Activated CD4-positive, alpha-beta T cell treated with anti-CD3 and anti-CD28 coated beads for 48 hours (primary cell): Measurements from ENCODE around the gene UGT2A3.
"Not testable (repeated sequence)": the region's sequence is repeated elsewhere in the genome, so short reads cannot be mapped to it uniquely, and the experiment has no call there.

Experiments used
- DNase-seq: peaks from one replicate; pipeline ENCODE4 v3.0.0-alpha.2; 2020

UGT2A3 gene

DNA sequence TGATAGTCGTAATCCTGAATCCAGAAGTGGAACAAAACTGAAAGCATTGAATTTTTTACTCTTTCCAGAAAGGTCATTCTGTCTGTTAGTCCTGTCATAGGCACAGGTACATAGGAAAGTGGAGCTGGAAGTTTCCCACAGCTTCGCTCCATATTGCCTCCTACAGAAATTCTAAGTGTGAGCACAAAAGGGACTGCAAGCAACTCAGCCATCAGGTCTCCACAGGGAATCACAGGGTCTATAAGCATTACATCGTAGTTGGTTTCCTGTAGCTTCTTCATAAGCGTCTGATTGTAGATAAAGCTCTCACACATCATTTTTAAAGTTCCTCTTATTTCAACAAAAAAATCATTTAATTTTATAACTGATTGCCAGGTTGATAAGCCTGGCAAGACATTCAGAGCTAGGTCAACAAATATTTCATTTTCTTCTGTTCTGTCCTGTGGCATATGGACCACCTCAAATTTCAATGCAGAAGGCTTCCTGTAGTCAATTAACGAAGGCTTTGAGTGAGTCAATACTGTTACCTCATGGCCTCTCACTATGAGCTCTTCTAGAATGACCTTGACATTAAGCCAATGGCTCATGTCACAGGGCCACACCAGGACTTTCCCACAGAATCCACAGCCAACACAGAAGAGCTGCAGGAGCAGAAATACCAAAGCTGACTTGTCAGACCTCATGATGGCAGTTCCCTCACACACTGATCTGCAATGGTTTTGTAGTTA, at the start of gene UGT2A3:
Gene UGT2A3, minus strand, starts transcription at position 727 of the 728 bp plus-strand sequence. Its CDS starts 44 bp downstream, at position 683.
- no peak for DNase-seq

GRCh38 chr4:68997040-68997439, 45.4 kb upstream of the UGT2A3 start:
- DNase-seq, result no peak

DNA sequence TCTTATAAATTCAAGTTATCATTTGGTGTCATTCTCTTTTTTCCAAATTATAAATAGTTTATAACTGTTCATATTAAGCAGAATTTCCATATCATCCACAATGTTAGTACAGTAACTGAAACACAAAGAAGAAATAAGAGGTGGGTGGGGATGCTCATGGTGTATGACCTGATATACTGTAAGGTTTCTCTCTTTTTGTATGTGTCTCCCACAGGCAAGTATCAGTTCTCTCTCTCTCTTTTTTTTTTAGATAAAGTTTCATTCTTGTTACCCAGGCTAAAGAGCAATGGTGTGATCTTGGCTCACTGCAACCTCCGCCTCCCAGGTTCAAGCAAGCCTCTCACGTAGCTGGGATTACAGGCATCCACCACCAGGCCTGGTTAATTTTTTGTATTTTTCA, 43.7 kb upstream of the UGT2A3 start:
- no peak for DNase-seq

DNA sequence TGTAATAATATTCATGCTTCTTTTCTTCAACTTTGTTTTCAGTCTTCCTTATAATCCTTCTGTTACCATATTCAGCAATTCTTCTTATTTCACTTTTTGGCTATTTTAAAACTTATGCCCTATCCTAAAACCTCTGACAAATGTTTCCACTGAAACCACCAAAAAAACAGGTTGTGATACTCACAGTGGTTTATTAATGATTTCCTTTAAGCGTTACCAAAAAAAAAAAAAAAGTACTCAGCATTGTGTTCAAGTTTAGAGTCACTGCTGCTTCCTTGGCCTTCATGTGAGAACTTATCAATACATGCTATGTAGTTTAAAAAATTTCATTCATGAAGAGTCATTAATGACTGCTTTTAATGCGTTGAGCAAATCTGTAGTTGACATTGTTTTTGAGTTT, 35.4 kb upstream of the UGT2A3 start:
- DNase-seq, result no peak

DNA sequence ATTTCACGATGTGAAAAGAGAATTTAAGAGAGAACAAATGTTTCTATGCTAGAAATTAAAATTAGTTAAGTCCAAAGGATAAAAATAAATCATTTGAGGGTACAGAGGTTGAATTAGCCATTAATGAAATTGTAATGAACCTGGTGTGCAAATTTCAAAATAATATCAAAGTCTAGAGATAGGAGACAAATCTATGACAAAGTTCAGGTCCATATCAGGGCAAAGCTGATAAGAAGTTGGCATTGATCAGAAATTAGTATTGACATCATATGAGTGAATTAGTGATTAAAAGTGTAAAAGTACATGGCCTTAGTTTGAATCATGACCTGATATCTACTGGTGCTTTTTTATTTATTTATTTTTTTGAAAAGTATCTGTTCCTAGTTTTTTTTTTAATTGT, 33.8 kb upstream of the UGT2A3 start:
- DNase-seq, result no peak

- no peak for DNase-seq
Measured at GRCh38 chr4:68984947-68985346, 33.3 kb upstream of the UGT2A3 start.

- no peak for DNase-seq
Measured at GRCh38 chr4:68963374-68963773, 11.8 kb upstream of the UGT2A3 start.

- DNase-seq, result no peak
Measured at GRCh38 chr4:68962868-68963267, 11.3 kb upstream of the UGT2A3 start.

DNA sequence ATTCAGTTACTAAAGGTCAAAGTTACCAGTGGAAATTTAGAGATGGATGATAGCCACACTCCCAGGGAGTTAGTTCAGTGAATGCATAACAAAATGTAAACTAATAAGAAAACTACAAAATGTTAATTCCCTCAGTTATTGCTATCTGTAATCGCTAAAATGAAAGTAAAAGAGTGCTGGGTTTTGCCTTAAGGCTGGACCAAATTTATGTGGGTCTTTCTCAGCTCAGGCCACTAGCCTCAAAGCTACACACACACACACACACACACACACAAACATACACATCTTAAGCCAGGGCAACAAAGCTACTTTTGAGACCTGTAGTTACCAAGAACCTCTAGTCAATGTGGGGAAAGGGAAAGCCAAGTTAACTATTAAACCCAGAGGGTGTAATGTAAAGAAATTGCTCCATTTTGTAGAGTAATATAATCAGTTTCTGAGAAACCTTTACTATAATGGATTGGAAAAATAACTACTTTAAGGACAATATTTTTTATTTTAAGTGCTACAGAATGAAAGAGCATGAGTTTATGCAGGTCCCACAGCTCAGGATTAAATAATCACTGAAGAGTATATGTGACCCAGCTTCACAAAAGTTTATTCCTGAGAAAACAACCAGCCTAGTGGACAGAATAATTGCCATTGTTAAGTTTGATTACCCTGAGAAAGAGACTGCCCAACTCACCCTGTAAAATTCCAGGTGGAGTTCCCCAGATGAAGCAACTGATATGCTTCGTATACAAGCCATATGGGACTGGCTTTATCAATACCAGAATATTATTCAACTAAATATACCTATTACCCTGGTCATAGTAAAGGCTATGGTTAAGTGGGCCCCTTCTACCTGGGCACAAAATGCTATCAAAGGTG, 8.9 kb upstream of the UGT2A3 start:
- DNase-seq, result no peak

DNA sequence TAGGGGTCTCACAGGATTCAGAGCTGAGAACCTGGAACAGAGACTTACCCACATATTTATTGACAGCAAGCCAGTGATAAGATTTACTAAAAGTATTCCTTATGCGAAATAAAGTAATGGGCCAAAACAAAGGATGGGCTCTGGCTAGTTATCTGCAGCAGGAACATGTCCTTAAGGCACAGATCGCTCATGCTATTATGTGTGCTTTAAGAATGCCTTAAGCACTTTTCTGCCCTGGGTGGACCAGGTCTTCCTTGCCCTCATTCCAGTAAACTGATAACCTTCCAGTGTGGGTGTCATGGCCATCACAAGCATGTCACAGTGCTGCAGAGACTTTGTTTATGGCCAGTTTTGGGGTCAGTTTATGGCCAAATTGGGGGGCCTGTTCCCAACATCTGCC, 7.5 kb upstream of the UGT2A3 start:
- DNase-seq, result not testable (repeated sequence)

GRCh38 chr4:68954126-68954525, 2.5 kb upstream of the UGT2A3 start:
- DNase-seq, result no peak

- DNase-seq, result no peak
Measured at GRCh38 chr4:68953056-68953596, 1.5 kb upstream of the UGT2A3 start.

DNA sequence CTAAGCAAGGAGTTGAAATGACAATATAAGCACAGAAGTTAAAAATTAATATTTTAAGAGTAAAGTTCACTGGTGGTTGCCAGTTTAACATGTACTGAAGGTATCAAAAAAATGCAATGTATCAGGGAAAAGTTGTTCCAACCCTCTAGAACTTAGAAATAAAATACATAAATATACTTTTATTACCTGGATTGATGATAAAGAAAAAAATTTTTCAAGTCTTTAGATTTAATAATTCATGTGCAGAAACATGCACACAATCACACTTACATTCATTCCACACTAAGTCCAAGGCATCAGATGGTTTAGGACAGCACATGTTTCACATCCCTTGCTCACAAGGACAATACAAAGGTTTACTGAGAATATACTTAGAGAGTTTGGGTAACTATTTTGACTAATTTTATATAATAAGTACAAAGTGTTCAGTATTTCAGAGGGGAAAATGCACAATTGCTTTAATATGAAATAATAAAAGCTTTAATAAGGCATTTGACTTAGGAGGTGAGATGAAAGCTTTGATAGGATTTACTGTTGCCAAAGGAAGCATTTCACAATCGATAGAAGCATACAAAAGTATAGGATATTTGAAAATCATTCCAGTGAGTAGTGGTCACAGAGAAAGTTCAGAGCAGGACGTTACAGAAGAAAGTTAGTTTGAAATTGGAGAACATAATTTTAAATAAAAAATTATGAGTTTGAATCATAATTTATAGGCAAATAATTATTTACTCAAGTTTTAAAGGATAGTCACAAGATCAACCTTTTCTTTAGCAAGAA, 392 bp upstream of the UGT2A3 start:
- no peak for DNase-seq

- DNase-seq, result no peak
Measured at GRCh38 chr4:68950033-68950432, 1.6 kb downstream of the UGT2A3 start.

GRCh38 chr4:68948985-68949384, 2.6 kb downstream of the UGT2A3 start:
- DNase-seq, result no peak

GRCh38 chr4:68948044-68948743, 3.4 kb downstream of the UGT2A3 start:
- DNase-seq, result no peak

GRCh38 chr4:68929076-68929737, 22.4 kb downstream of the UGT2A3 start:
- DNase-seq, result no peak

- no peak for DNase-seq
Measured at GRCh38 chr4:68927165-68927564, 24.4 kb downstream of the UGT2A3 start.

- not testable (repeated sequence) for DNase-seq
Measured at GRCh38 chr4:68922202-68922601, 29.4 kb downstream of the UGT2A3 start.

GRCh38 chr4:68921051-68921450, 30.6 kb downstream of the UGT2A3 start:
- no peak for DNase-seq

GRCh38 chr4:68917016-68917415, 34.6 kb downstream of the UGT2A3 start:
- no peak for DNase-seq

- DNase-seq, result no peak
Measured at GRCh38 chr4:68912807-68913206, 38.8 kb downstream of the UGT2A3 start.
